ENCODE data around the gene SOS2. TPM values are rescaled to one million over a fixed set of nuclear protein-coding genes. Genes with fewer than 3 reads are reported as not detected.

Gene SOS2
- total and polyA plus RNA-seq, 2 of the 4 experiments (the other 2 are of a cell fraction), result 6.3 to 10.9 TPM

- BruUV-seq (replicated peaks), result no TSS peak
- Histone ChIP-seq H4K20me1 (ENCODE audit: insufficient read depth, low read length) (no peaks in the 10 kb centered on the region), H3K4me2 (ENCODE audit: low read depth, low read length) (no peak overlapping the region), H3K9ac (ENCODE audit: low read depth, low read length) (no peak overlapping the region), H4K8ac (ENCODE audit: low read depth in 2 of 2, low read length in 2 of 2) (no peak overlapping the region), H3K4ac (ENCODE audit: low read depth, low read length) (no peak overlapping the region), H4K5ac (ENCODE audit: low read depth, low read length) (no peak overlapping the region), H3K79me1 (ENCODE audit: low read depth in 1 of 2, low read length in 2 of 2) (no peaks in the 10 kb centered on the region), H2BK20ac (ENCODE audit: low read depth, low read length) (no peak overlapping the region), H3K18ac (ENCODE audit: low read depth, low read length) (no peak overlapping the region), H2AFZ (replicated peaks; ENCODE audit: low read length, poor library complexity) (no peak overlapping the region), H3K9me3 (ENCODE audit: control insufficient read depth, insufficient read depth, low read length) (no peaks in the 10 kb centered on the region), H4K91ac (ENCODE audit: insufficient read depth, low read depth, low read length) (no peak overlapping the region), H3K56ac (ENCODE audit: extremely low read depth, insufficient read depth, low read length) (no peak overlapping the region), H2BK5ac (ENCODE audit: low read depth, low read length, poor library complexity, severe bottlenecking) (no peak overlapping the region), H3K23ac (ENCODE audit: low read depth, low read length) (no peak overlapping the region), H3K4me3 (ENCODE audit: insufficient read depth, low read depth, low read length) (no peak overlapping the region), H3K4me1 (ENCODE audit: control insufficient read depth, insufficient read depth, low read length) (peaks cover 4% of the 10 kb centered on the region; the same call in 1 of the 2 replicates), H3K9me1 (ENCODE audit: insufficient read depth, low read length) (peaks cover 6% of the 10 kb centered on the region; the same call in 1 of the 2 replicates), H3K27me3 (ENCODE audit: control insufficient read depth, insufficient read depth, low read length) (no peaks in the 10 kb centered on the region), H2AK9ac (replicated peaks; ENCODE audit: low read depth, low read length, poor library complexity) (no peak overlapping the region), H2BK120ac (ENCODE audit: low read depth, low read length) (no peak overlapping the region), H3K36me3 (ENCODE audit: control insufficient read depth, insufficient read depth, low read length) (no peaks in the 10 kb centered on the region), H3K14ac (replicated peaks; ENCODE audit: low read depth, low read length) (no peak overlapping the region), H3K27ac (ENCODE audit: insufficient read depth, low read length) (no peak overlapping the region), H2AK5ac (ENCODE audit: low read depth, low read length) (no peak overlapping the region), H2BK15ac (ENCODE audit: low read depth, low read length) (no peak overlapping the region)
- ChIA-PET POLR2A (ENCODE audit: unreplicated experiment) (no interaction called here), CTCF (interaction anchor here (0.6 kb wide), 1 partner anchor 103 kb away, joined by 5 read pairs; no protein-coding TSS in a partner anchor)
- dilution Hi-C loops (cut with HindIII; ENCODE audit: low sequenced_read_pairs, unreplicated experiment) (no loop called here), intact Hi-C loops (cut with micrococcal nuclease) (no loop called here), in situ Hi-C loops (cut with MboI; ENCODE audit: low sequenced_read_pairs) (no loop called here)
- TF ChIP-seq POLR2A (IDR thresholded peaks at IDR 0.05; ENCODE audit: low read depth, low read length) (no peak), MXI1 (IDR thresholded peaks at IDR 0.05; ENCODE audit: borderline replicate concordance, low read depth, low read length) (no peak), RAD21 (IDR thresholded peaks at IDR 0.05; ENCODE audit: low read length) (no peak), SMC3 (IDR thresholded peaks at IDR 0.05; ENCODE audit: low read depth, low read length) (no peak), NFE2L2 (IDR thresholded peaks at IDR 0.05; ENCODE audit: low read depth, low read length) (no peak), CEBPB (IDR thresholded peaks at IDR 0.05; ENCODE audit: low read depth, low read length) (no peak), ELK1 (IDR thresholded peaks at IDR 0.05; ENCODE audit: borderline replicate concordance, low read depth, low read length) (no peak), CTCF (conservative IDR thresholded peaks at IDR 0.05; ENCODE audit: low read depth, low read length) (no peak), CHD1 (IDR thresholded peaks at IDR 0.05; ENCODE audit: low read depth, low read length) (no peak), FOS (IDR thresholded peaks at IDR 0.05; ENCODE audit: low read depth, low read length) (no peak), MAZ (IDR thresholded peaks at IDR 0.05; ENCODE audit: borderline replicate concordance, low read depth, low read length) (no peak), RCOR1 (IDR thresholded peaks at IDR 0.05; ENCODE audit: insufficient replicate concordance, low read length) (no peak), RFX5 (IDR thresholded peaks at IDR 0.05; ENCODE audit: low read depth, low read length) (no peak), MAFK (IDR thresholded peaks at IDR 0.05; ENCODE audit: low read depth, low read length) (no peak), BHLHE40 (IDR thresholded peaks at IDR 0.05; ENCODE audit: low read depth, low read length) (no peak)
- TF ChIP-seq, protein P1, sequence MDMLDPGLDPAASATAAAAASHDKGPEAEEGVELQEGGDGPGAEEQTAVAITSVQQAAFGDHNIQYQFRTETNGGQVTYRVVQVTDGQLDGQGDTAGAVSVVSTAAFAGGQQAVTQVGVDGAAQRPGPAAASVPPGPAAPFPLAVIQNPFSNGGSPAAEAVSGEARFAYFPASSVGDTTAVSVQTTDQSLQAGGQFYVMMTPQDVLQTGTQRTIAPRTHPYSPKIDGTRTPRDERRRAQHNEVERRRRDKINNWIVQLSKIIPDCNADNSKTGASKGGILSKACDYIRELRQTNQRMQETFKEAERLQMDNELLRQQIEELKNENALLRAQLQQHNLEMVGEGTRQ (IDR thresholded peaks at IDR 0.05; ENCODE audit: low read depth, low read length), result no peak
- DNase-seq (no peak), ATAC-seq (ENCODE audit: low read depth) (no peak)
- no CpG with 5 or more reads among the region's 3 CpGs for WGBS, 2 experiments (ENCODE audit: extremely low coverage in 2 of 2, insufficient read length in 1 of 2)
Observed at GRCh38 chr14:50070230-50070629, 161.1 kb downstream of the SOS2 start.
